ENCODE data around the gene TIMM50.
A peak's percentile ranks its signal among the peaks of the same experiment; 100 is the strongest.

TIMM50 gene

DNA sequence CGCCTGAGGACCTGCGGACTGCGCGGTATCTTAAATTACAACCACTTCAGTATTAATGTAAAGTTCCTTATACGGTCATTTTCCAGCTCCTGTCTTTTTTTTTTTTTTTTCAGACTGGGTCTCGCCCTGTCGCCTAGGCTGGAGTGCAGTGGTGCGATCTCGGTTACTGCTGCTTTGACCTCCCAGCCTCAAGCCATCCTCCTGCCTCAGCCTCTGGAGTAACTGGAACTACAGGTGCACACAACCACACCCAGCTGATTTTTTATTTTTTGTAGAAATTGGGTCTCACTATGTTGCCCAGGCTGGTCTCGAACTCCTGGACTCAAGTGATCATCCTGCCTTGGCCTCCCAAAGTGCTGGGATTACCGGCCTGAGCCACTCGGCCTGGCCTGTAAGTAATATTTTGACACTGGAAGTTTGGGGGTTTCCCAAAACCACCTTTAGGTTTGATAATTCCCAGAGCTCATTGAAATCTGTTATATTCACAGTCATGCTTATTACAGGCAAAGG lies 52.4 kb downstream of the TIMM50 start:
- no peak for DNase-seq (ENCODE audit: low spot score)

- DNase-seq (ENCODE audit: low spot score): no peak
Observed at GRCh38 chr19:39533791-39534190, 53.2 kb downstream of the TIMM50 start.

DNA sequence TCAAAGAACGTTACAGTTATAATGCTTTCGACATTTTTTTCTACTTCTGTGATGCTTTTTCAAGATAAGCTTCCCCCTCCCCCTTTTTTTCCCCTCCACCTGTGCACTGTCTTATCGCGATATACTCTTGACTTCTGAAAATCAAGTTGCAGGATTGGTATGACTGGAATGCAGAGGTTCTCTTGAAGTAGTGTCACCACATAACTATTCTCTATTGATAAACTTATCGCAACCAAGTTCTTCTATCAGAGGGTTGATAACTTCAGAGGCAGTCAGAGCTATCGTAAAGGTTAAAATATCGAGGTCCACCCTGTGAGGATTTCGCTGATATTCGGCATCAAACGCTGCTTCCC lies 58.5 kb downstream of the TIMM50 start:
- DNase-seq (ENCODE audit: low spot score): no peak

GRCh38 chr19:39539518-39540332 lies 59.1 kb downstream of the TIMM50 start, which contains the start of gene EID2:
TSS of gene EID2 (minus strand) at chr19:39540161. CDS start at chr19:39540079, 82 bp downstream.
- DNase-seq (ENCODE audit: low spot score): peak; percentile 95

GRCh38 chr19:39540333-39540673 lies 59.7 kb downstream of the TIMM50 start:
- DNase-seq (ENCODE audit: low spot score): no peak
